Body of pancreas (tissue), 4 donors: ENCODE data around the gene A2M.

Source experiments
- POLR2A ChIP-seq, 3 donors: fragments of 450-650 bp; IDR thresholded peaks; one replicate each; pipeline ENCODE4 v1.6.1; 2016; ENCODE audit warnings: antibody characterized with exemption in 3 of 3, mild to moderate bottlenecking in 2 of 3
- TF ChIP-seq, protein P1 (sequence below), 7 experiments: fragments of 450-650 bp in 4 of 7; fragments of 200-600 bp in 3 of 7; sonication (generic) in 3 of 7; IDR thresholded peaks; one replicate each; pipeline ENCODE4 v1.5.1; 2016 to 2019; ENCODE audit warnings: antibody characterized with exemption in 7 of 7

DNA sequence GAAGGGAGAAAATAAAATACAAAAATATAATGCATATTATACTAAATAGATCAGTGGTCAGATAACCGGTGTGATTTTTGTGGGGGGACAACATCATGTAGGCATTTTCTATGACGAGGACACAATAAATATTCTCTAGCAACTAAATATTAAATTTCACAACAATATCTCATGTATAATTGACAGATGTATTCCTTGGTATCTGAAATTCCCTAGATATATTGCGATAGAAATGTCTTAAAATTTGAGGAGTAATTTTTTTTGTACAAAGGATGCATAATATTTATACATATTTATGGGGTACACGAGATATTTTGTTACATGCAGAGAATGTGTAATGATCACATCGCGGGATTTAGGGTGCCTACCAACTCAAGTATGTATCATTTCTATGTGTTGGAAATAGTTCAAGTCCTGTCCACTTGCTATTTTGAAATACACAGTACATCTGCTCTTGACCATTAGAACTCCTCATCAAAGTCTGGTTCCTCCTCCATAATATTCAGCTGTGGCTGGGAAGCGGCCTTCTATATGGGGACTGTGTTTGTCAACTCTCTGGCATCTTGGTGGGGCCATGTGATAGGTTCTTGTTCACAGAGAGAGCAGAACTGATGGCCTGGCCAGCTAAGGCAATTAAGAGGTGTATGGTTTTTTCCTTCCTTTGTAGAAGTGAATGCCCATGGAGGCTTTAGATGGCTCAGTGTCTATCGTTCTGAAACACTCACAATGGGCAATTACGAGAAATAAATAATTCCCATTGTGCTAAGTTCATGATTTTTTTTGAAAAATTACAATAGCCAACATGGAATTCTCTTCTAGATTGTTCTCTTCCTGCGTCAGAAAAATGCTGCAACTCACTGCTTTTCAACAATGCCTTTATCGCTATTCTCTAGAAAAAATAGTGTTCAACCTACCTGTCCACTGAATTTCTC is 8.8 kb downstream of the A2M start:
- TF ChIP-seq POLR2A (IDR thresholded peaks at IDR 0.05), result no peak
- TF ChIP-seq, protein P1, sequence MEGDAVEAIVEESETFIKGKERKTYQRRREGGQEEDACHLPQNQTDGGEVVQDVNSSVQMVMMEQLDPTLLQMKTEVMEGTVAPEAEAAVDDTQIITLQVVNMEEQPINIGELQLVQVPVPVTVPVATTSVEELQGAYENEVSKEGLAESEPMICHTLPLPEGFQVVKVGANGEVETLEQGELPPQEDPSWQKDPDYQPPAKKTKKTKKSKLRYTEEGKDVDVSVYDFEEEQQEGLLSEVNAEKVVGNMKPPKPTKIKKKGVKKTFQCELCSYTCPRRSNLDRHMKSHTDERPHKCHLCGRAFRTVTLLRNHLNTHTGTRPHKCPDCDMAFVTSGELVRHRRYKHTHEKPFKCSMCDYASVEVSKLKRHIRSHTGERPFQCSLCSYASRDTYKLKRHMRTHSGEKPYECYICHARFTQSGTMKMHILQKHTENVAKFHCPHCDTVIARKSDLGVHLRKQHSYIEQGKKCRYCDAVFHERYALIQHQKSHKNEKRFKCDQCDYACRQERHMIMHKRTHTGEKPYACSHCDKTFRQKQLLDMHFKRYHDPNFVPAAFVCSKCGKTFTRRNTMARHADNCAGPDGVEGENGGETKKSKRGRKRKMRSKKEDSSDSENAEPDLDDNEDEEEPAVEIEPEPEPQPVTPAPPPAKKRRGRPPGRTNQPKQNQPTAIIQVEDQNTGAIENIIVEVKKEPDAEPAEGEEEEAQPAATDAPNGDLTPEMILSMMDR (IDR thresholded peaks at IDR 0.05), result no peak
